Activated gamma-delta T cell treated with Interleukin-2 at 50 U/mL for 16 hours (primary cell): ENCODE data around the gene SCRN1.
A peak's percentile ranks its signal among the peaks of the same experiment; 100 is the strongest.
"Not testable (repeated sequence)": the region's sequence is repeated elsewhere in the genome, so short reads cannot be mapped to it uniquely, and the experiment has no call there.

Experiments
- DNase-seq: peaks from one replicate; pipeline ENCODE4 v3.0.0-alpha.2; 2020

SCRN1 gene

DNA sequence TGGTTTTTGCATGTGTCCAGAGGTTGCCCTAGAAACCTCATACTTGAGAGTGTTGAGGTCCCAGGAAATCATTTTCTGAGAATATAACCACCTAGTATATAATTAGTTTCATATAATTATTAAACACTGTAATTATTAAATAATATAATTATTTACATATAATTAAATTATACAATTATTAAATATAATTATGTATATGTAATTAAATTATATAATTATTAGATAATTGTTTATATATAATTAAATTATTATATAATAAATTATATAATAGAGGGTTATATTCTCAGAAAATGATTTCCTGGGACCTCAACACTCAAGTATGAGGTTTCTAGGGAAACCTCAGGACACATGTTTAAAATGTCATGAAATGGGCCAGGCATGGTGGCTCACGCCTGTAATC is 27.6 kb downstream of the SCRN1 start:
- no peak for DNase-seq

DNA sequence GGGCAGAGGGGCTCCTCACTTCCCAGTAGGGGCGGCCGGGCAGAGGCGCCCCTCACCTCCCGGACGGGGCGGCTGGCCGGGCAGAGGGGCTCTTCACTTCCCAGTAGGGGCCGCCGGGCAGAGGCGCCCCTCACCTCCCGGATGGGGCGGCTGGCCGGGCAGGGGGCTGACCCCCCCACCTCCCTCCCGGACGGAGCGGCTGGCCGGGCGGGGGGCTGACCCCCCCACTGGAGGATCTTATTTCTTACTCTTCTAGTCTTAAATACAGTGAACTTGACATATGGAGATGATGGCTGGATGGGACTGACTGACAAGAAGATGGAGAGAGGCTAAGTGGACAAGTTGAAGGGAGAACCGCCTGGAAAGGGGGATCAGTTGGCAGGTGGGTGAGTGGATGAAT is 28.0 kb downstream of the SCRN1 start:
- not testable (repeated sequence) for DNase-seq

DNA sequence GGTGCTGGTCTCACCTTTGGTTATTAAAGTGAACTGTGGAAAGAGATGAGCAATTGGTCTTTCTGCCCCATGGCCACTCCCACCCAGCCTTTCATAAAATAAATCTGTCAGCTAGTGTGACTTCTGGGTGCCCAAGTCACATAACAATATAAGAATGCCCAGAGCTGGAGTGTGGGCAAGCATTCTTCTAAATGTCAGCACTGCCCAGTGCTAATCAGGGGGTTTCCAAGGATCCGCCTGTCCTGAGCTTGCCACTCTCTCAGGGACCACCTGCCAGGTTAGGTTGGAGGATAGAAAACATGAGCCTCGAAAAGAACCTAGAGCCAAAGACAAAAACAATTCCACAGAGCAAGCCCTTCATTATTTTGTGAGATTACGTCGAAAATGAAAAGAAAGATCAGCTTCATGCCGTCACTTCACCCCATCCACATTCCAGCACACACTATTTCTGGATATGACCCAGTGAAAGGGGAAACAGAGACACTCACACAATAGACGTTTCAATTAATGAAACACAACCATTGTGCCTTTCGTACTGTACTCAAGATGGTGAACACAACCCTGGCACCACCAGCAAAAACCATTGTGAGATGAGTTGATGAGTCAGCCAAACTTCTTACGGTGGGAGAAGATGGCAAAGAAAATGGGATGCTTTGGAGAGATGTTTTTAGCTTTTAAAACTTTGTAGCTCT is 30.8 kb downstream of the SCRN1 start:
- no peak for DNase-seq

DNA sequence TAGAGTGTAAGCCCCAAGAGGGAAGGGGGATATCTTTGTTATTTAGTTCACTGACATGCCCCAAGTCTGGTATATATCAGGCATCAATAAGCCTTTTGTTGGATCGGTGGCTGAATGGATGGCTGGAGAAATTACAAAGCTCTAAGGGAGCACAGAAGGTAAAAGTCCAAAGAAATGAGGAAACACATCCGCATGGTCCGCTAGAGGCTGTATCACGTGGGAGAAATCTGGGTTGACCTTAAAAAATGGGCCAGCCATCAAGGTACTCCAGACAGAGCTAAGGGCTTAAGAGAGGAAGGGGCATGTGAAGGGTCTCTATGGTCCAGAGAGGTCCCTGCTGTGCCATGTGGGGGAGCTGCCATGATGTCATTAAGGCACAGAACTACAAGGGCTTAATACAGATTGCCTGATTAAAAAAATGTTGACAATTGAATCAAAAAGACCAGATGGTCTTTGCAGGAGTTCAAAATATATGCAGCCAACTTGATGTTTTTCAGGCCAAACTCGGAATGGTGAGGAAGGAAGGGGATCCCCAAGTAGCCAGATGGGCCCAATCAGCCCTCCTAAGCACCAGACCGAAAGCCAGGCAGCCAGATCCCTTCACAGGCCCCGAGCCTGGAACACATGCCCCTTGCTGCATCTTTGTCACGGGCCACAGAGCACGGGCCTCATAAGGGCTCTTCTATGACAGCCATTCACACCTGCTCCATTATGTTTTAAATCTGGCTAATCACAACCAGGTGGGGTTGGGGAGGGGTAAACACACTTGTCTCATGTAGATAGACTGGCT is 31.9 kb downstream of the SCRN1 start:
- DNase-seq = no peak

DNA sequence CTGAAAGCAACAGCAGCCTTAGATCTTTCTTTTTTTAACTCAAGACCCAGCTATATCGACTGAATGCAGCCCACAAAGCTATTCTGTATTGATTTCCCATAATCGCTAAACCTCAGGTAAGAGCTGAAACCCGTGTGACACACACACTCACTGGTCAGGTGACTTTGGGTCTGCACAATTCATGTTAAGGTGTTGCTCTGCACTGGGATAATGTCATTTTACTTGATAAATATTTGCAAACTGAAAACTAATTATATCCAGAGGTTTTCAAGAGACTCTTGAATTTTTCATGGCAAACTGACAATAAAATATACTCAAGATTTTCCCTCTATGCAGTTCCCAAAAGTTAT is 33.1 kb downstream of the SCRN1 start:
- DNase-seq = no peak

DNA sequence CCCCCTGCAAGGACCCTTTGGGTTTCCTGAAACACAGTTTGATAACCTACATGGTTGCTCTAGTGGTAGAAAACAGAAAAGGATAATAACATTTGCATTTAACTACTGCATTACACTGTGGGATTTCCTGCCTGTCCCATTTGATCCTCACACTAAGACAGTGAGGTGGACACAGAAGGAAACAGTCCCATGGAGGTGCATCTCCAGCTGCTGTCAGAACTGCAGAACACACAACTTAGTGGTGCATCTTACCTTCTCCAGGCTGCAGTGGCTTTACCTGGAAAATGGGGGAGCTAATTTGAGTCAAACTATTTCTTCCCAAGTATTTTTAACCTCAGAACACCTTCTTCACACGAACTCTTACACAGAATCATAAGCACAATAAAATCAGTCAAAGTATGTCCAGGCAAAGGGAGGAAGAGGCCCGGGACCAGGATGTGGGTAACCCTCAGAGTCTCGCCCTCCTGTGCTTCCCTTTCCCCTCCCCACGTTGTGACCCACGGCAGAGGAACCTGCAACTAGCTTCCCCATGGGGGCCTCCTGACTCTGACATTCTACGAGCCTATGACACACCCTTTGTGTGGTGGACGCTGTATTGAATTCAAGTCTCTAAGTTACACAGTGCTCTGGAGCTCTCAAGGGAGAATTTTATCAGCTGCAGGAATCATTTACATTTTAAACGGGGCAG is 33.7 kb downstream of the SCRN1 start:
- peak; percentile 14 for DNase-seq

DNA sequence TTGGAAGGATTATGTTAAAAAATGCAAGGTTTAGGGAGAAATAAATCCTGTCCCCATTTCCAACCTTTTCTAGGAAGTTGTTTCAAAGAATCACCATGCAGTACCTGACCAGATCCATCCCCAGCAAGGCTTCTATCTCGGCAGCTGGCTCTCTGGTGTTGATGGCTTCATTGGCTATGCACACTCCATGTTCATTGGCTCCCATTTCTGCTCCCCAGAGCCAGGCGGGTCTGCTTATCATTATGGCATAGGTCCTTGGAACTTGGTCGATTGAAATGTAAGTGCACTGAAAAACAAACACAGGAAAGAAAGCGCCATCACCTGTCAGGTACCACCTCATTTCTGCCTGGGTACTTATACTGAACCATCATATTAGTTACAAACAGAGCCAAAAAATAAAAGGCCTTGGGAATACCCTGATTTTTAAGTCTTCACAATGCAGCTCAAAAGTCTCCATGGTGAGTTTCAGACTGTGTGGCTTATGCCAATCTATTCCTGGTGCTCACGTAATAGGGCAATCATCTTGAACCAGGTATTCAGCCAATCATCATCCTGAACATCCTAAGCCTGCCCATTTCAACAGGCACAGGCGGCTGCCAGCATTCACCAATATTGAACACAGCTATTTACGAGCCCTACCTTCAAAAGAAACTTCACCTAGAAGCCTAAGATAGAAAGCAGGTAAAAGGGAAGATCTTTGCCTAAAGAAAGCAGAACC is 34.4 kb downstream of the SCRN1 start:
- DNase-seq = no peak

DNA sequence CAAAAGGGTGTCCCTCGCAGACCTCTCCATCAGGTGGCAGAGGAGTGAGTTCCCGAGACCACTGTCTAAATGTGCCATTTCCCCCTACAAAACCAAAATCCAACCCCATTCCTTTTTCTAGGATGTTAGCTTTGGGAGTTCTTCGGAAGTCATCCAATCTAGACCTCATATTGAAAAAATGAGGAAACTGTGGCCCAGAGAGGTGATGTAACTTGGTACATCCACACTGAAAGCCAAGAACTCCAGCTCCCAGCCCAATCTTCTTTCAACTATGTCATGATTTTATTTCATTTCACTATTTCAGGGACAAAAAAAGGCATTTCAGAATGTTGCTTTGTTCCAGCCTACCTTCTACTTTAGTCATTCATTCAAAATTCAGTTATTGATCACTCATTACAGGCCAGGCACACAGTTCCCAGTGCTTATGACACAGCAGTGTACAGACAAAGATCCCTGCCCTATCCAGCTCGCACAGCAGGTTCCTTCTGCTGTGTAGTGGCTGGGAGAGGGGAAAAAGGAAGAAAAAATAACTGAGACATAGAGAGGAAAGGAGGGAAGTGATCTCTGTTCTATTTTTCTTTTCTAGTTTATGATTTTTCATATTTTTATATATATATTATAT is 35.8 kb downstream of the SCRN1 start:
- no peak for DNase-seq

DNA sequence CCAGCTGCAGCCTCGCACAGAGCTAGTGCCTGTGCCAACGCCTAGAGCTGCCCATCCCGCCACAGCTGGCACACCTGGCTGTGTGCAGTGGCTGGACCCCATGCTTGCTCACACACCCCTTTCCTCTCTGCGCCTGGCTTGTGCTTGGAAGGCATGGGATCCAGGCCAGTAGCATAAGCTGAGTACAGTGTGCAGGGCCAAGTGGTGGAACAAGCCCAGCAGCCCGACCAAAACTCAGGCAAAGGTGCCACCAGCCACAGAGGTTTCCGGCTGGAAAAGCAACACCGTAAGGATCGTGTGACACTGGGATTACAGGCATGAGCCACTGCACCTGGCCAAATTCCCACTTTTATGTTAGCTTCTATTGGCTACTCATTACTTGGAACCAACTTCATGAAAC is 38.4 kb downstream of the SCRN1 start:
- no peak for DNase-seq

DNA sequence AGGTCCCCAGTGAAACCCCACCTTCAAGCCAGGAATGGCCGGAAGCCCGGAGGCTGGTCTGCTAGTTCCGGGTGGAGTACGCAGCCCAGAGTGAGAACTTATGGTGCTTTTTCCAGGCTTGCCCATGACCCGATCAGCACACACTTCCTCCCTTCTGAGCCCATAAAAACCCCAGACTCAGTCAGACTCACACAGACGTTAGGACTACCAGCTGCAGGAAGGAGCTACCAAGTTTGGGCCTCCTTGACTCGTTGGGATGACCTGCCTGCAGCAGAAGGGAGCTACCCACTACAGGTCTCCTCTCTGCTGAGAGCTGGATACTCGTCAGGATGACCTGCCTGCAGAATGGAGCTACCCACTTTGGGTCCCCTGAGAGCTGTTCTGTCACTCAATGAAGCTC is 39.1 kb downstream of the SCRN1 start:
- no peak for DNase-seq

DNA sequence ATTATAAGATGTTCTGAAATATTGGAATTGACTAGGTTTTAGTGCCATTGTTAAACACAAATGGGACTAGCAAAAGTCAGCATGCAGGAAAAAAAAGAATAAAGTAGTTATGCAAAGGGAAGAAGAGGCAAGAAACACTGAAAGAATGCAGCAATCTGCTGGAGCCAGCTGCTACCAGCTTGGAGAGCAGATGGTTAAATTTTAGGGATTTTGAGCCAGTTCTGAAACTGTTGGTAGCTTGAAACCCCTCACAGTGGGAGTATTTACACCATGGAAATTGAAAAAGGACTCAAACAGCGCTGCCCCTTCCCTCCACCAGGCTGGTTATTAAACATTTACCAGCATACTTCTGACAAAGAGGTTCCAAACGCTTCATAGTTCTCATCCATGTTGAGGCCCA is 41.0 kb downstream of the SCRN1 start:
- no peak for DNase-seq

DNA sequence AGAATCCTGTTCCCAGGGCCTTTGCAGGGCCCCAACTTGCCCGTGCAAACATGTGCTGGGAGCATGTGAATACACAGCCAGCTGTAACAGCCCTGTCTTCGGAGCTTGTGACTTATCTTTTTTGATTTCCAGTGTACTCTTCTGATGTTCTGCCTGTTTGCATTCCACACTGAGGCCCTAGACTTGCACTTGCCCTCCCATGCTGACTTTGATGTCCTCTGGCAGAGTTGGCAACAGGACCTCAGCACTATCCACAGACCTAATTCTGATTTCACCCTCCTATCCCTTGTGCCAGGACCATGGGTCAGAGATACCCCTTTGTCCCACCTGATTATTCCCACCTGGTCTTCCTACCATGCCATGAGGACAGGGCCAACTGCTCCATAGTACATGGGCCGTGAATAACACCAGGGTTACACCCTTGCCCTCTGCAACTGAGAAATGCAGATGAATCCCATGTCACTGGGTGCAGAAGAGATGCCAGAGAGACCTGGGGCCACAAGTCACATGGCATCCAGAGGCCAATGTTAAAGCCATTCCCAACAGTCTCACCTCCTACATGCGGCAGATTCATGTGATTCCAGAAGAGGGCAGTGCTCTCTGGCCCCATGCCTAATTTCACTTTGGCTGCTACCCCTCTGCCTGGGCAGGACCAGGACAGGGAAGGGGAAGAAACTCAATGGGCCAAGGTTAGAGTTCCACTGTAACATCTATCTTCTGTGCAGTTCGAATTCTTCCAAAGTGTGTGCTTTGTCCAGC is 43.0 kb downstream of the SCRN1 start:
- no peak for DNase-seq

DNA sequence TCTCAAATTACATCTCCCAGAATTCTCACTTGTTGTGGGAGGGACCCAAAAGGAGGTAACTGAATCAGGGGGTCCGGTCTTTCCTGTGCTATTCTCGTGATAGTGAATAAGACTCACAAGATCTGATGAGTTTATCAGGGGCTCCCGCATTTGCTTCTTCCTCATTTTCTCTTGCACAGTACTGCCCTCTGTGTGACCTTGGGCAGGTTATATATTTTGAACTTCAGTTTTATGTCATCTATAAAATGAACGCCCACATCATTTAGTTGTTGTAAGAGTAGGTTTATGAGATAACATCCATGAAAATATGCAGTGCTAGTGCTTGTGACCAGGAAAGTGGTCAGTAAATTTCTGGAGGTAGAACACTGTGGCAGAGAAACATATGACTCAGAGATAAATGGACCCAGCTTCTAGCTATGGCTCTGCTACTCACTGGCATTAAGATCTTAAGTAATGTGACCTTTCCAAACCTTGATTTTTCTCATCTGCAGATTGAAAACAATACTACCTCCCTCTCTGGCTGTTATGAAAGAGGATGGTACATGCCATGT is 44.3 kb downstream of the SCRN1 start:
- DNase-seq = no peak

DNA sequence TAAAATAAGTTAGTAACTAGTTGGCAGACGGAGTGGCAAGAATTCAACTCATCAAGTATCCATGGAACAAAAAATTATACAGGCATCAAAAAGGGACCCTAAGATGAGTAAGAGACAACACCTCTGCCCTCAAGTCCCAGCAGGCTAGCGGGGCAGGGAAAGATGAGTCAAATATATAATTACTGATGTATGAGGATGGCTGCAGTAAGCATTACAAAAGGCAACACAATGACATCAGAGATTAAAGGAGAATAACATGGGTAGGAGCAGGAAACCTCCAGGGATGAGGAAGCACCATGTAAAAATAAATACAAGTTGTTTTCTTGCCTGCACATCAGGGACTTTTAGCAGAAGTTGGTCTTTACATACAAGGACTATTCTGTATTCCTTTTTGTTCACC is 49.4 kb downstream of the SCRN1 start:
- no peak for DNase-seq

DNA sequence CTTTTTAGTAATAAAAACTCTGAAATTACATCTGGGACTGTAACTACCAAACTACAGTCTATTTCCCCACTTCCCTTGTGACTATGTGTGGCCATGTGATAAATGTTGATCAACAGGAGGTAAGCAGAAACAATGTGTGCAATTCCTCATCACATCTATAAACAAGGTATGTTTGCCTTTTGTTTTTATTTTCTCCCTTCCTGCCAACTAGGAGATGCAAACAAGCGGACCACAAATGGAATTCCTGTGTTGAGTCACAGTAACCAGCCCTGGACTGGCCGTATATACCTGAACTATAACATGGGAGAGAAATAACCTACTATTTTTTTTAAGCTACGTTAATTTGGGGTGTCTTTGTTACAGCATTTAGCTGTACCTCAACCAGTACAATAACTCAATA is 52.5 kb downstream of the SCRN1 start:
- no peak for DNase-seq

DNA sequence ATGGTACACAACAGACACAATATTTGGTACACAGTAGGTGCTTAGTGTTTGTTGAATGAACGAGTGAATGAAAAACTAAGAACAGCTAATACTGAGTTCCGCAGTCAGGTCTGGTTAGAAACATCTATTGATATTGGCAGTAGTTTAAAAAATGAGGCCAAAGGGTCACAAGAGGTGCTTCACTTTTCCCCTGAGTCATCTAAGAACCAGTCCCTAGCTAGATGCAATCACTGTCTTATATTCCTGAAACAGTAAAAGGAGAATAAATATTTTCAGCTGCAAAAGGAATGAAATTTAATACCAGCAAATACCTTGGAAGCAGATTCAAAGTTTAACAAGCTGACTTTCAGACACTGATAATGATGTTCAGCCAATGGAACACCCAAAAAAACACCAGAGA is 54.5 kb downstream of the SCRN1 start:
- no peak for DNase-seq

DNA sequence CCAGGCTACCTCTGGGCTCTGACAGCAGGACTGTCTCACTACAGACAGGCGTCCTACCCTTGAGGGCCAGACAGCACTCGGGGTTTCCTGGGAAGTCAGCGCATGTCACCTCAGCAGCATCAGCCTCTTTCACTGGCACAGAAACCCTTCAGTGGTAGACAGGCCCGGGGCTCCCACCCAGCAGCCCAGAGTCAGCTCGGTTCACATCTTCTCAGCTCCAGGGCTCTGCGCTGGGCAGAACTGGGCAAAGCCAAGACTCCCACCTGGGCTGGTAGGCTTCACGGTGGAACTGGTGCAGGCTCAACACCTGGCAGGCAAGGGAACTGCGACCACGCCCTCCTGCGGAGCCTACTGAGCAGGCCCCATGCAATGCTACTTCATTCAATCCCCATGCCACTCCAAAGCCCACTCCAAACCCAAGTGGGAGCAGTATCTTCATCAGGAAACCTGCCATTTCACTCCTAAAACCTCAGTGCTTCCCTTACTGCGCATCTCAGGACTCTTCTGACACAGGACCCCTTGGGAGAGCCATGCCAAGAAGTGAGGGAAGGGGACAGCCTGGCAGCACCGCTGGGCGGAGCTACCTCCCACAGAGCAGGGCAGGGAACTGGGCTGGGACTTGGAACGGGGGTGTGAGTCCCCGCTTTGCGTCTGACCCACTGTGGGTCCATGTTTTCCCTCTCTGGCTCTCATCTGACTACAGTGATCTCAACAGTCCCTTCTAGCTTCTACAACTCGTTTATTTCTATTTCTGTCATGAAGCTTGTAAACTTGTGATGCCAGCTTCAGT is 60.4 kb downstream of the SCRN1 start:
- no peak for DNase-seq

DNA sequence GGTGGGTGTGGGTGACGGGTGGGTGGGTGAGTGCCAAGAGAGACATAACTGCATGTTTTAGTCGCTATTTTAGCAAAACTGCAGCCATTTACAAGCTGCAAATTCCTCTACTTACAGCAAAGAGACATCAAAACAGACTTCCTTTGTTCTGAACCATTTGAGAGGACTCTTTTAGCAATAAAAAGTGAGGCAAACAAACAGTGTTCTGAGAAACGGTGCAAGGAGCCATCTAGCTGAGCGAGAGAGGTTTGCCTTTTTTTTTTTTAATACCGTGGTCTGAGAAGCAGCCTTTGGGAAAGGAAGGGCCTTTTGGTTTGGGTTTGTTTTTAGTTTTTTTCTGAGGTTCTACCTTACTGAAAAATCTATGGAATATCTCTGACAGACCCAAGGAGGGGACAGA is 62.9 kb downstream of the SCRN1 start:
- no peak for DNase-seq

DNA sequence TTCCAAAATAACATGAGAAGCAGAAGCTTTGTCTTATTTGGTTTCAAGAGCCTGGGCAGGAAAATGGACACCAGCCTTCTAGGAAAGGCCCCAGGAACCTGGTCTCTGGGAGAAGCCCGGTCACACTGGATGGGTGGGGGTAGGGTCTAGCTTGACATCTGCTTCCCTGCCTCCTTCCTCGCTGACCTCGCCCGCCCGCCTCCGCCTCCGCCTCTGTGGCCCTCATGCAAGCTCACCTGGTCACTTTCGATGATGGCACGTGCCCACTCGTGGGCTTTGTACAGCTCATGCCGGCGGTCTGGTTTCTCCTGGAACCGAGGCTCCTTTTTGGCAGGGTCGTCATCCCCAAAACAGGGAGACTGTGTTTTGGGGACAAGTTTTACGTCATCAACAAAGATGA is 63.4 kb downstream of the SCRN1 start:
- no peak for DNase-seq

DNA sequence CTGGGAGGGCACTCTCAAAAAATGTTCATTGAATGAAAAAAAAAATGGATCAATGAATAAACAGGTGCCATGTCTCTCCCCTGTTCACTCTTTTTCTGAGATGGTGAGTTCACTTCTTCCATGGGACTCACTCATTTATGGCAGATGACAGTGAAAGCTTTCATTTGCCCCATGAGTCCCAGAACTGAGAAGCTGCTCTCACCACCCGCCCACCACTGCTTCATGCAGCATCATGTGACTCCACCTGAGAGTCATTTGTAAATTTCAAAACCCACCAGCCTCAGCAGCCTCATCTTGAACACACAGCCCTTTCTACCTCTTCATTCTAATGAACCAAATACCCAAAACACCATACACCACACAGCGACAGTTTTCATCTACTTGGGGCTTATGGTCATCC is 64.9 kb downstream of the SCRN1 start:
- DNase-seq = no peak

DNA sequence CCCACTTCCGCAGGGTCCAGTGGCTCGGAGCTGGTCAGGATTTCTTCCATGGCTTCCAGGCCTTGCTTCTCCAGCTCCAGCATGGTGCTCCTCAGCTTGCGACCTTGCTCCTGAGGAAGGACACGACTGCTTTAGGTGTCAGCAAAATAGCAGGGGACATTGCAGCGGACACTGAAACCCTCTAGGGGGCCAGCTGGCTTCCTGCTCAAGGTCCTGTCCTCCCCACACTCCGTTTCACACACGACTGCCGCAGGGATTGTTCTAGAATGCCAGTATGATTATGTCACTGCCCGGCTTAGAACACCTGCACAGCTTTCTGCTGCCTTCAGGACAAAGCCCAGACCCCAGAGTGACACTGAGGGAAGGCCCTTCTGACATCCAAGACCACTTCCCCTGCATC is 65.6 kb downstream of the SCRN1 start:
- DNase-seq = no peak
